Measurements from ENCODE around the gene GNB4. TPM values are rescaled to one million over a fixed set of nuclear protein-coding genes. Genes with fewer than 3 reads are reported as not detected.

The GNB4 gene
- total RNA-seq, 2 experiments from 2014 or later, result 0.41 to 0.56 TPM

GRCh38 chr3:179404307-179404706 is 47.0 kb downstream of the GNB4 start:
- Histone ChIP-seq H3K4me1 (ENCODE audit: insufficient read depth, low read length) (no peaks in the 10 kb centered on the region), H3K9me3 (ENCODE audit: control insufficient read depth in 1 of 2, insufficient read depth in 1 of 2, low read length in 2 of 2) (no peaks in the 10 kb centered on the region), H3K27ac (ENCODE audit: low read depth in 1 of 2, low read length in 2 of 2) (no peak overlapping the region), H3K27me3 (ENCODE audit: control insufficient read depth in 1 of 2, insufficient read depth in 2 of 2, low read length in 2 of 2) (no peaks in the 10 kb centered on the region), H3K36me3 (ENCODE audit: insufficient read depth, low read length) (peaks cover 2% of the 10 kb centered on the region), H3K4me3 (ENCODE audit: low read length) (no peak overlapping the region)
- no peak for TF ChIP-seq CTCF (IDR thresholded peaks at IDR 0.05)
- DNase-seq, result no peak
- intact Hi-C loops (cut with DNase I, micrococcal nuclease), result no loop called here
- H3K36me3 Mint-ChIP-seq (ENCODE audit: low read depth), result peaks cover 18% of the 10 kb centered on the region
- H3K27ac Mint-ChIP-seq, result no peak overlapping the region
- no peak for ATAC-seq (ENCODE audit: poor library complexity)
- ChIA-PET POLR2A (interaction anchor here (0.6 kb wide), 1 partner anchor 9 kb away, joined by 3 read pairs; no protein-coding TSS in a partner anchor), CTCF (no interaction called here)
- no peaks in the 10 kb centered on the region for H3K4me1 Mint-ChIP-seq (ENCODE audit: low read depth)
- no peaks in the 10 kb centered on the region for H3K27me3 Mint-ChIP-seq
- H3K9me3 Mint-ChIP-seq, result no peaks in the 10 kb centered on the region
- H3K4me3 Mint-ChIP-seq, result no peak overlapping the region

GRCh38 chr3:179402963-179403362 is 48.3 kb downstream of the GNB4 start:
- Mint-ChIP-seq H3K36me3 (ENCODE audit: low read depth) (peaks cover 18% of the 10 kb centered on the region), H3K4me3 (no peak overlapping the region), H3K4me1 (ENCODE audit: low read depth) (no peaks in the 10 kb centered on the region), H3K9me3 (no peaks in the 10 kb centered on the region), H3K27me3 (no peaks in the 10 kb centered on the region), H3K27ac (no peak overlapping the region)
- intact Hi-C loops (cut with DNase I, micrococcal nuclease), result no loop called here
- CTCF ChIA-PET, result no interaction called here
- TF ChIP-seq CTCF (IDR thresholded peaks at IDR 0.05), result no peak
- peaks cover 4% of the 10 kb centered on the region for H3K36me3 ChIP-seq (ENCODE audit: insufficient read depth, low read length)
- no peaks in the 10 kb centered on the region for H3K9me3 ChIP-seq (ENCODE audit: control insufficient read depth in 1 of 2, insufficient read depth in 1 of 2, low read length in 2 of 2)
- no peaks in the 10 kb centered on the region for H3K27me3 ChIP-seq (ENCODE audit: control insufficient read depth in 1 of 2, insufficient read depth in 2 of 2, low read length in 2 of 2)
- no peak overlapping the region for H3K4me3 ChIP-seq (ENCODE audit: low read length)
- no peaks in the 10 kb centered on the region for H3K4me1 ChIP-seq (ENCODE audit: insufficient read depth, low read length)
- no peak for DNase-seq
- no peak overlapping the region for H3K27ac ChIP-seq (ENCODE audit: low read depth in 1 of 2, low read length in 2 of 2)
- POLR2A ChIA-PET, result no interaction called here
- no peak for ATAC-seq (ENCODE audit: poor library complexity)

- POLR2A ChIA-PET, result no interaction called here
- ATAC-seq (ENCODE audit: poor library complexity), result no peak
Measured at GRCh38 chr3:179401561-179401960, 49.7 kb downstream of the GNB4 start.

More at GRCh38 chr3:179401561-179401960, 49.7 kb downstream of the GNB4 start:
- CTCF ChIA-PET, result no interaction called here
- Histone ChIP-seq H3K4me1 (ENCODE audit: insufficient read depth, low read length) (no peaks in the 10 kb centered on the region), H3K27ac (ENCODE audit: low read depth in 1 of 2, low read length in 2 of 2) (no peak overlapping the region), H3K27me3 (ENCODE audit: control insufficient read depth in 1 of 2, insufficient read depth in 2 of 2, low read length in 2 of 2) (no peaks in the 10 kb centered on the region), H3K4me3 (ENCODE audit: low read length) (no peak overlapping the region), H3K36me3 (ENCODE audit: insufficient read depth, low read length) (peaks cover 5% of the 10 kb centered on the region), H3K9me3 (ENCODE audit: control insufficient read depth in 1 of 2, insufficient read depth in 1 of 2, low read length in 2 of 2) (no peaks in the 10 kb centered on the region)
- H3K9me3 Mint-ChIP-seq, result no peaks in the 10 kb centered on the region
- H3K27ac Mint-ChIP-seq, result no peak overlapping the region
- H3K27me3 Mint-ChIP-seq, result no peaks in the 10 kb centered on the region
- TF ChIP-seq CTCF (IDR thresholded peaks at IDR 0.05), result no peak
- H3K36me3 Mint-ChIP-seq (ENCODE audit: low read depth), result peaks cover 27% of the 10 kb centered on the region
- H3K4me3 Mint-ChIP-seq, result no peak overlapping the region
- intact Hi-C loops (cut with DNase I, micrococcal nuclease), result no loop called here
- H3K4me1 Mint-ChIP-seq (ENCODE audit: low read depth), result no peaks in the 10 kb centered on the region
- no peak for DNase-seq
